ENCODE results near the gene BBS9.

BBS9 gene

DNA sequence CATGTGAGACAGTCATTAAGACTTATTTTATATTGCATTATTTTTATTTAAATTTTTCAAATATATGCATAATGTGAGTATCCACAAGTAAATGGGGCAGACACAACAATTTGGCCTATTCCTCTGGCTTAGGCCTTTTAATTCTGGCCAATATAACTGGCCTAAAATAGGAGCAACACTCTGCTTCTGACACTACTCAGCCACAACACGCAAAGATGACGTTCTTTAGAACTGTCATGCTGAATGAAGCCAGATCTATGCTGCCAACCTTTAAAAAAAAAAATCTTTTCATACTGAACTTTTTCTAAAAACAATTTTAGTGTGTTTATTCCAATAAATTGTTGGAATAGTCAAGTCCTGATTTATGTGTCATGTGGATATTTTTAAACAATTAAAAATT, 421.0 kb downstream of the BBS9 start:
- H3K36me3 Mint-ChIP-seq (ENCODE audit: low read depth), result no peaks in the 10 kb centered on the region
- H3K27ac Mint-ChIP-seq, result no peak overlapping the region
- no peaks in the 10 kb centered on the region for H3K4me1 Mint-ChIP-seq (ENCODE audit: low read depth)
- no peak overlapping the region for H3K4me3 Mint-ChIP-seq
- H3K27me3 Mint-ChIP-seq (ENCODE audit: low read depth), result no peaks in the 10 kb centered on the region
- no peaks in the 10 kb centered on the region for H3K9me3 Mint-ChIP-seq
- no peak for DNase-seq (ENCODE audit: low spot score)

DNA sequence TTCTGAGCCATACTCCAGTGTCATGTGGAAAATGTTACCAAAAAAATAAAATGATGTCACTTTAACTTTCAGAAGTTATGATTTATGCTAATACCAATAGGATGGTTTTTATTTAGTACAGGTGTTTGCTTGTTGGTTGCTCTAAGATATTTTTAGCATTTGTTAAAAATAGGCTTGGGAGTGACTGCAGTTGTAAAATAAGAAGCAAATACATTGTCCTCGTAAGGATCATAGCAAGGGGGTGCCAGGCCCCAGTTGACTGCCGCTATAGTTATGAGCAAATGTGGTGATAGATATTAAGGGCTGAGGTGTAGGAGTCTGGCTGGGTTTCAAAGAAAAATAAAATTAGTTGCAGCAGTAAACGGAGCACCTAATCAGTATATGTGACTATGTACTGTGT, 421.6 kb downstream of the BBS9 start:
- DNase-seq (ENCODE audit: low spot score), result no peak
- Mint-ChIP-seq H3K36me3 (ENCODE audit: low read depth) (no peaks in the 10 kb centered on the region), H3K27me3 (ENCODE audit: low read depth) (no peaks in the 10 kb centered on the region), H3K9me3 (no peaks in the 10 kb centered on the region), H3K4me3 (no peak overlapping the region), H3K27ac (no peak overlapping the region), H3K4me1 (ENCODE audit: low read depth) (no peaks in the 10 kb centered on the region)

DNA sequence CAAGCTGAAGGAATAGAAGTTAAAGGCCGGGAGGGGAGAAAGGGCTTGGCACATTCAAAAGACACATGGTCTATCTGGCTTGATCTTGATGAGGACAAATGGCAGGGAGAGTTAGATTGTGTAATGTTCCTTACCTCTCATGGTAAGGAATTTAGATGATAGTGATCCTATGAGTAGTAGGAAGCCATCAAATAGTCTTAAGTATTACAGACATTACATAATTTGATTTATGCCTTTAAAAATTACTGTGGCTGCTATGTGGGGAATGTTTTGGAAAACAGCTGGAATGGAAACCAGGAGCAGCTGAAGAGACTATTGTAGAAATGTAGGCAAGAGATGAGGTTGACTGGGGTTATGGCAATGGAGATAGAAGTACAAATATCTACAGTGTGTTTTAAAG, 424.7 kb downstream of the BBS9 start:
- Mint-ChIP-seq H3K4me1 (ENCODE audit: low read depth) (no peaks in the 10 kb centered on the region), H3K4me3 (no peak overlapping the region), H3K27me3 (ENCODE audit: low read depth) (no peaks in the 10 kb centered on the region), H3K9me3 (no peaks in the 10 kb centered on the region), H3K27ac (no peak overlapping the region), H3K36me3 (ENCODE audit: low read depth) (no peaks in the 10 kb centered on the region)
- no peak for DNase-seq (ENCODE audit: low spot score)

- Mint-ChIP-seq H3K36me3 (ENCODE audit: low read depth) (no peaks in the 10 kb centered on the region), H3K27ac (no peak overlapping the region), H3K9me3 (no peaks in the 10 kb centered on the region), H3K4me1 (ENCODE audit: low read depth) (no peaks in the 10 kb centered on the region), H3K27me3 (ENCODE audit: low read depth) (no peaks in the 10 kb centered on the region), H3K4me3 (no peak overlapping the region)
- DNase-seq (ENCODE audit: low spot score), result no peak
Measured at GRCh38 chr7:33554576-33554975, 425.2 kb downstream of the BBS9 start.

DNA sequence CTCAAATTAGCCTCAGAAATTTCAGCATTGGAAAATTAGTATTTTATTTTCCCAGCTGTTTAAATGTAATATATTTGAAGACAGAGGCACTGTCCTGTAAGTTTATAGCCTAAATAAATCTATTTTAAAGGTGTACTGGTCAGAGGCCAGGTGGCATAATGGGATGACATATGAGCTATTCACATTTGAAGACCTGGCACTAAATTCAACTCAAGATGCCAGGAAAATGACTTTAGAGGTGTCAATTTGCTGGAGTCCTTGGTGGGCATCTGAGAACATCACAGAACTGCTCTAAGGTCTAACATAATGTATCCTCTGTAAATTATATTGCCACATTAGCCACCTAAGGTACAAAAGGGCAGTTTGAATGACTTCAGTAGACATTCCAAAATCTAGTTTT, 427.1 kb downstream of the BBS9 start:
- Mint-ChIP-seq H3K27ac (no peak overlapping the region), H3K27me3 (ENCODE audit: low read depth) (no peaks in the 10 kb centered on the region), H3K4me1 (ENCODE audit: low read depth) (no peaks in the 10 kb centered on the region), H3K36me3 (ENCODE audit: low read depth) (no peaks in the 10 kb centered on the region), H3K4me3 (no peak overlapping the region), H3K9me3 (no peaks in the 10 kb centered on the region)
- no peak for DNase-seq (ENCODE audit: low spot score)

- no peaks in the 10 kb centered on the region for H3K36me3 Mint-ChIP-seq (ENCODE audit: low read depth)
- no peak overlapping the region for H3K4me3 Mint-ChIP-seq
- no peaks in the 10 kb centered on the region for H3K27me3 Mint-ChIP-seq (ENCODE audit: low read depth)
Measured at GRCh38 chr7:33558549-33559323, 429.4 kb downstream of the BBS9 start.

DNA sequence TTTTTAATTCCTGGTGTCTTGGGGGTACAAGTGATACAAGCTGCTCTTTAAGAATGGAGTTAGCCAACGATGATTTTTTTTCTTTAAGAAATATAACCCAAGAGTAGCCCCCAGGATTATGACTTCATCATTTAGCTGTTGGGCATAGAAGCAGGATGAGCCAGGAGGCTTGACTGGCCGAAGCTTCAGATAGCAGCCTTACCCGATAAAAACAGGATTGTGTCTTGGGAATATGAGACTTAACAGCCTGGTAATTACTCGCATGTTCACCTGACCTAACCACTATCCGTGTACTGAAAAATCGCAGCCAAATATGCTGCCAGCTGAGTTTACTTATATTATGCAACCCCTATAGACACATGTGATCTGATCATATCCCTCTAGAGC, 430.0 kb downstream of the BBS9 start:
- DNase-seq (ENCODE audit: low spot score), result no peak
- no peak overlapping the region for H3K27ac Mint-ChIP-seq
- H3K36me3 Mint-ChIP-seq (ENCODE audit: low read depth), result no peaks in the 10 kb centered on the region
- H3K27me3 Mint-ChIP-seq (ENCODE audit: low read depth), result no peaks in the 10 kb centered on the region
- H3K9me3 Mint-ChIP-seq, result no peaks in the 10 kb centered on the region
- no peak overlapping the region for H3K4me3 Mint-ChIP-seq
- no peaks in the 10 kb centered on the region for H3K4me1 Mint-ChIP-seq (ENCODE audit: low read depth)

More at GRCh38 chr7:33558549-33559323, 429.4 kb downstream of the BBS9 start:
- H3K9me3 Mint-ChIP-seq, result no peaks in the 10 kb centered on the region
- no peak for DNase-seq (ENCODE audit: low spot score)
- H3K27ac Mint-ChIP-seq, result no peak overlapping the region
- H3K4me1 Mint-ChIP-seq (ENCODE audit: low read depth), result no peaks in the 10 kb centered on the region

DNA sequence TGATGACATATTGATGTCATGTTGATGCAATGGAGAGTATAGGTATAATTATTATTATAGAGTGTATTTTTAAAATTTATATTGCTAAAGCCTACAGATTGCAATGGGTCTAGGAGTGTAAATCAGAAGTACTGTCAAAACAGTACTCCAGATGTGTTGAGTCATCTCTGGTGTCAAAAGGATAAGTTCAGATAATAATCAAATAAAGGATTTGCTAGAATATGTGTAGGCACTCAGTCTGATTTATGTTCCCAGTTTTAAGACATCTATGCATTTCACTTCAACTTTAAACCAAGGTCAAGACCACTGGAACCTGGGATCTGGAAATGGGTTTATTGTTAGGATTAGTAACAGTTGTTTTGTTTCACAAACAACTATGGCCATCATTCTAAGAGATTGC, 433.6 kb downstream of the BBS9 start:
- Mint-ChIP-seq H3K27me3 (ENCODE audit: low read depth) (no peaks in the 10 kb centered on the region), H3K4me3 (no peak overlapping the region), H3K9me3 (no peaks in the 10 kb centered on the region), H3K36me3 (ENCODE audit: low read depth) (no peaks in the 10 kb centered on the region), H3K27ac (no peak overlapping the region), H3K4me1 (ENCODE audit: low read depth) (no peaks in the 10 kb centered on the region)
- DNase-seq (ENCODE audit: low spot score), result no peak

DNA sequence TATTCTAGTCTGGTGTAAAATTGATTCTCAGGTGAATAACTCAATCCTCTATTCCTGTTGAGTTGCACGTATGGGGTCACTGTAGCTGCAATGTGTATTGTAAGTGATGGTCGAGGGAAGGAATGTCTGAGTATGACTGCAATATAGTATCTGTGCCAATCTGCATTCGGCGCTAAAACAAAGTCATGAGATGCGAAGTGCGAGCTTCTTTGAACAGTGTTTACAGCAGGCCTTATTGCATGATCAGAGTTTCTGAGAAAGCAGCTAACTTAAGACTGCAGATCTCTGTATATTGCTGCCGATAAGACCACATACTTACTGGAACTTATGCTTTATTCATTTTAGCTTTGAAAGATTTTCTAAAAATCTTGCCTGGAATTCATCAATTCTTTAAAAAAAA, 434.3 kb downstream of the BBS9 start:
- Mint-ChIP-seq H3K9me3 (no peaks in the 10 kb centered on the region), H3K4me3 (no peak overlapping the region)

DNA sequence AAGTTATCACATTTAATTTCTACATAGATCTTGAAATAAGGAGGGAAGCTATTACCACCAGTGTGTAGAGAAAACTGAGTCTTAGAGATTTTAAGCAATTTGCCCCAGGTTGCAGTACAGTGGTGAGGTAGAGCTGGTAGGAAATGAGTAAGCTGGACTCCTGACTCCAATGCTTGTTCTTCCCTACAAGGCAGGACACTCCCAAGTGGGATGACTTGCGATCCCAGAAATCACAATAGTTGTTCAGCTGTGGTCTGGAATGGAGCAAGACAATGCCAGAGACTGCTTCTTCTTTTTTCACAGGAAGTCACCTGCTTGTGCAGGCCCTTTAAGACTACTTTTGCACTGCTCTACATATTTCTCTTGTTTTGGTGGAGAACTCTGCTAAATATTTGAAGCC, 448.8 kb downstream of the BBS9 start:
- no peaks in the 10 kb centered on the region for H3K4me1 Mint-ChIP-seq (ENCODE audit: low read depth)
- no peaks in the 10 kb centered on the region for H3K27me3 Mint-ChIP-seq (ENCODE audit: low read depth)
- DNase-seq (ENCODE audit: low spot score), result no peak
- no peak overlapping the region for H3K27ac Mint-ChIP-seq
- no peak overlapping the region for H3K4me3 Mint-ChIP-seq
- H3K36me3 Mint-ChIP-seq (ENCODE audit: low read depth), result no peaks in the 10 kb centered on the region
- H3K9me3 Mint-ChIP-seq, result no peaks in the 10 kb centered on the region

More for the DNA sequence above, 434.3 kb downstream of the BBS9 start:
- Mint-ChIP-seq H3K36me3 (ENCODE audit: low read depth) (no peaks in the 10 kb centered on the region), H3K4me1 (ENCODE audit: low read depth) (no peaks in the 10 kb centered on the region), H3K27ac (no peak overlapping the region), H3K27me3 (ENCODE audit: low read depth) (no peaks in the 10 kb centered on the region)
- no peak for DNase-seq (ENCODE audit: low spot score)

GRCh38 chr7:33578881-33579672, 449.7 kb downstream of the BBS9 start:
- H3K9me3 Mint-ChIP-seq, result no peaks in the 10 kb centered on the region
- H3K4me3 Mint-ChIP-seq, result no peak overlapping the region
- no peaks in the 10 kb centered on the region for H3K4me1 Mint-ChIP-seq (ENCODE audit: low read depth)
- no peaks in the 10 kb centered on the region for H3K36me3 Mint-ChIP-seq (ENCODE audit: low read depth)
- DNase-seq (ENCODE audit: low spot score), result no peak
- H3K27ac Mint-ChIP-seq, result no peak overlapping the region
- no peaks in the 10 kb centered on the region for H3K27me3 Mint-ChIP-seq (ENCODE audit: low read depth)

- no peak for DNase-seq (ENCODE audit: low spot score)
- Mint-ChIP-seq H3K4me1 (ENCODE audit: low read depth) (no peaks in the 10 kb centered on the region), H3K36me3 (ENCODE audit: low read depth) (no peaks in the 10 kb centered on the region), H3K27ac (no peak overlapping the region), H3K4me3 (no peak overlapping the region), H3K27me3 (ENCODE audit: low read depth) (no peaks in the 10 kb centered on the region), H3K9me3 (no peaks in the 10 kb centered on the region)
Measured at GRCh38 chr7:33579673-33579960, 450.3 kb downstream of the BBS9 start.

GRCh38 chr7:33581236-33581635, 451.9 kb downstream of the BBS9 start:
- Mint-ChIP-seq H3K27ac (no peak overlapping the region), H3K9me3 (no peaks in the 10 kb centered on the region), H3K27me3 (ENCODE audit: low read depth) (no peaks in the 10 kb centered on the region), H3K36me3 (ENCODE audit: low read depth) (no peaks in the 10 kb centered on the region), H3K4me1 (ENCODE audit: low read depth) (no peaks in the 10 kb centered on the region), H3K4me3 (no peak overlapping the region)
- DNase-seq (ENCODE audit: low spot score), result no peak

- DNase-seq (ENCODE audit: low spot score), result no peak
- H3K4me3 Mint-ChIP-seq, result no peak overlapping the region
- no peaks in the 10 kb centered on the region for H3K9me3 Mint-ChIP-seq
- H3K4me1 Mint-ChIP-seq (ENCODE audit: low read depth), result no peaks in the 10 kb centered on the region
- no peak overlapping the region for H3K27ac Mint-ChIP-seq
- H3K27me3 Mint-ChIP-seq (ENCODE audit: low read depth), result no peaks in the 10 kb centered on the region
- H3K36me3 Mint-ChIP-seq (ENCODE audit: low read depth), result no peaks in the 10 kb centered on the region
Measured at GRCh38 chr7:33582104-33582503, 452.7 kb downstream of the BBS9 start.

GRCh38 chr7:33582533-33582932, 453.2 kb downstream of the BBS9 start:
- H3K27me3 Mint-ChIP-seq (ENCODE audit: low read depth), result no peaks in the 10 kb centered on the region
- no peak overlapping the region for H3K4me3 Mint-ChIP-seq
- no peaks in the 10 kb centered on the region for H3K4me1 Mint-ChIP-seq (ENCODE audit: low read depth)
- no peak overlapping the region for H3K27ac Mint-ChIP-seq
- DNase-seq (ENCODE audit: low spot score), result no peak
- no peaks in the 10 kb centered on the region for H3K36me3 Mint-ChIP-seq (ENCODE audit: low read depth)
- no peaks in the 10 kb centered on the region for H3K9me3 Mint-ChIP-seq

Measured in T-helper 2 cell treated with Interferon-gamma antibody and Interleukin-4, amounts not matched to agents 5 μg/mL and 100 μg/mL, for 36 hours (primary cell).